HepG2 (cell line): ENCODE results near the gene HEXIM1. TPM values are rescaled to one million over a fixed set of nuclear protein-coding genes. Genes with fewer than 3 reads are reported as not detected.

Experiments used
- CHCHD3 ChIP-seq: sonication (generic); formaldehyde crosslinking; IDR thresholded peaks from 2 replicates; pipeline ENCODE4 v1.8.0; 2022; ENCODE audit warnings: mild to moderate bottlenecking, missing genetic modification reagents, moderate library complexity
- EEA1 ChIP-seq: sonication (generic); formaldehyde crosslinking; IDR thresholded peaks from 2 replicates; pipeline ENCODE4 v1.5.1; 2020; ENCODE audit warnings: mild to moderate bottlenecking, missing genetic modification reagents, borderline replicate concordance
- FOSL1 ChIP-seq: sonication (generic); formaldehyde crosslinking; IDR thresholded peaks from 2 replicates; pipeline ENCODE4 v1.9.0; 2021; ENCODE audit warnings: missing genetic modification reagents, borderline replicate concordance
- GZF1 ChIP-seq: sonication (generic); formaldehyde crosslinking; IDR thresholded peaks from 2 replicates; pipeline ENCODE4 v1.5.1; 2020; ENCODE audit warnings: mild to moderate bottlenecking, missing genetic modification reagents
- IKZF4 ChIP-seq: sonication (generic); formaldehyde crosslinking; IDR thresholded peaks from 2 replicates; pipeline ENCODE4 v1.5.1; 2020; ENCODE audit warnings: borderline replicate concordance, mild to moderate bottlenecking, low read depth, missing genetic modification reagents; ENCODE audit errors: not compliant biosample characterization
- KLF15 ChIP-seq: sonication (generic); formaldehyde crosslinking; IDR thresholded peaks from 2 replicates; pipeline ENCODE4 v1.8.1; 2023; ENCODE audit warnings: borderline replicate concordance, mild to moderate bottlenecking, inconsistent platforms, missing genetic modification reagents, mixed read lengths
- NAIF1 ChIP-seq: sonication (generic); formaldehyde crosslinking; IDR thresholded peaks from 2 replicates; pipeline ENCODE4 v1.5.0; 2020; ENCODE audit warnings: mild to moderate bottlenecking, missing genetic modification reagents, borderline replicate concordance
- NFIC ChIP-seq: IDR thresholded peaks from 2 replicates; pipeline ENCODE4 v1.6.1; 2012; ENCODE audit warnings: mild to moderate bottlenecking, low read length, inconsistent platforms
- PTBP1 ChIP-seq: fragments of 200-400 bp; formaldehyde crosslinking; IDR thresholded peaks from 2 replicates; pipeline ENCODE4 v1.6.1; 2018; ENCODE audit warnings: low read length, low read depth; ENCODE audit not compliant: poor library complexity, severe bottlenecking
- RAD51 ChIP-seq: fragments of 450-650 bp; IDR thresholded peaks from 2 replicates; pipeline ENCODE4 v1.6.1; 2016; ENCODE audit warnings: borderline replicate concordance
- TBX3 ChIP-seq: fragments of 450-650 bp; IDR thresholded peaks from 2 replicates; pipeline ENCODE4 v1.6.1; 2017; ENCODE audit warnings: antibody characterized with exemption, mild to moderate bottlenecking, inconsistent platforms, borderline replicate concordance
- THYN1 ChIP-seq: sonication (generic); formaldehyde crosslinking; IDR thresholded peaks from 2 replicates; pipeline ENCODE4 v1.8.1; 2023; ENCODE audit warnings: low read depth, mild to moderate bottlenecking, moderate library complexity, missing genetic modification reagents, borderline replicate concordance
- ZBTB8A ChIP-seq: sonication (generic); formaldehyde crosslinking; IDR thresholded peaks from 2 replicates; pipeline ENCODE4 v1.4.0; 2020; ENCODE audit warnings: mild to moderate bottlenecking, low read depth, missing genetic modification reagents, borderline replicate concordance
- ZFP62 ChIP-seq: sonication (generic); formaldehyde crosslinking; IDR thresholded peaks from 2 replicates; pipeline ENCODE4 v1.4.0; 2020; ENCODE audit warnings: missing genetic modification reagents
- ZIK1 ChIP-seq: sonication (generic); formaldehyde crosslinking; IDR thresholded peaks from 2 replicates; pipeline ENCODE4 v1.5.0; 2020; ENCODE audit warnings: mild to moderate bottlenecking, low read depth, missing genetic modification reagents, borderline replicate concordance
- ZNF124 ChIP-seq: sonication (generic); formaldehyde crosslinking; IDR thresholded peaks from 2 replicates; pipeline ENCODE4 v1.4.0; 2020; ENCODE audit warnings: missing genetic modification reagents
- ZNF24 ChIP-seq: fragments of 450-650 bp; IDR thresholded peaks from 2 replicates; pipeline ENCODE4 v1.6.1; 2017; ENCODE audit warnings: antibody characterized with exemption, mild to moderate bottlenecking
- ZNF329 ChIP-seq: sonication (generic); formaldehyde crosslinking; IDR thresholded peaks from 2 replicates; pipeline ENCODE4 v1.9.0; 2021; ENCODE audit warnings: low read depth, mild to moderate bottlenecking, missing genetic modification reagents
- ZNF354B ChIP-seq: sonication (generic); formaldehyde crosslinking; IDR thresholded peaks from 2 replicates; pipeline ENCODE4 v1.8.0; 2022; ENCODE audit warnings: mild to moderate bottlenecking, missing genetic modification reagents
- ZNF441 ChIP-seq: sonication (generic); formaldehyde crosslinking; IDR thresholded peaks from 2 replicates; pipeline ENCODE4 v1.7.0; 2021; ENCODE audit warnings: missing genetic modification reagents, borderline replicate concordance
- polyA plus RNA-seq, 8 experiments: library from polyadenylated mRNA; depleted of rRNA in 3 of 8; stranded (reverse) in 7 of 8; unstranded in 1 of 8; fragments of >200 nt; fragmentation: Illumina TruSeq in 4 of 8; extraction: Trizol in 4 of 8; gene quantifications; 2 replicates each; pipeline versions ENCODE4 v1.2.1 to v1.2.3, GENCODE V29; 2011 to 2016; ENCODE audit warnings: low read depth in 4 of 8, missing spikeins in 1 of 8, mixed read lengths in 1 of 8; ENCODE audit not compliant: insufficient read depth in 1 of 8
- total RNA-seq, 5 experiments: library from RNA; depleted of rRNA; stranded (reverse); fragments of >200 nt; fragmentation: Illumina TruSeq; extraction: Trizol; gene quantifications; 2 replicates each; pipeline ENCODE4 v1.2.3, GENCODE V29; 2016; ENCODE audit warnings: low read depth in 1 of 5
- TF ChIP-seq, protein P1 (sequence below): IDR thresholded peaks from 2 replicates; pipeline ENCODE4 v1.6.1; 2012; ENCODE audit warnings: low read depth, low read length, improper control_type of control experiment
- TF ChIP-seq, protein P2 (sequence below): sonication (generic); formaldehyde crosslinking; IDR thresholded peaks from 2 replicates; pipeline ENCODE4 v1.5.0; 2020; ENCODE audit warnings: missing genetic modification reagents, mild to moderate bottlenecking, borderline replicate concordance
- TF ChIP-seq, protein P3 (sequence below): conservative IDR thresholded peaks from 2 replicates; pipeline ENCODE4 v1.6.1; 2018; ENCODE audit warnings: missing genetic modification reagents
- TF ChIP-seq, protein P4 (sequence below): sonication (generic); formaldehyde crosslinking; conservative IDR thresholded peaks from 2 replicates; pipeline ENCODE4 v1.8.1; 2023; ENCODE audit warnings: missing genetic modification reagents

Gene HEXIM1
- total and polyA plus RNA-seq, 2 of the 13 experiments (the other 11 are each of a cell fraction or from before 2014, with no cell fraction given) = 10.5 to 16.6 TPM

DNA sequence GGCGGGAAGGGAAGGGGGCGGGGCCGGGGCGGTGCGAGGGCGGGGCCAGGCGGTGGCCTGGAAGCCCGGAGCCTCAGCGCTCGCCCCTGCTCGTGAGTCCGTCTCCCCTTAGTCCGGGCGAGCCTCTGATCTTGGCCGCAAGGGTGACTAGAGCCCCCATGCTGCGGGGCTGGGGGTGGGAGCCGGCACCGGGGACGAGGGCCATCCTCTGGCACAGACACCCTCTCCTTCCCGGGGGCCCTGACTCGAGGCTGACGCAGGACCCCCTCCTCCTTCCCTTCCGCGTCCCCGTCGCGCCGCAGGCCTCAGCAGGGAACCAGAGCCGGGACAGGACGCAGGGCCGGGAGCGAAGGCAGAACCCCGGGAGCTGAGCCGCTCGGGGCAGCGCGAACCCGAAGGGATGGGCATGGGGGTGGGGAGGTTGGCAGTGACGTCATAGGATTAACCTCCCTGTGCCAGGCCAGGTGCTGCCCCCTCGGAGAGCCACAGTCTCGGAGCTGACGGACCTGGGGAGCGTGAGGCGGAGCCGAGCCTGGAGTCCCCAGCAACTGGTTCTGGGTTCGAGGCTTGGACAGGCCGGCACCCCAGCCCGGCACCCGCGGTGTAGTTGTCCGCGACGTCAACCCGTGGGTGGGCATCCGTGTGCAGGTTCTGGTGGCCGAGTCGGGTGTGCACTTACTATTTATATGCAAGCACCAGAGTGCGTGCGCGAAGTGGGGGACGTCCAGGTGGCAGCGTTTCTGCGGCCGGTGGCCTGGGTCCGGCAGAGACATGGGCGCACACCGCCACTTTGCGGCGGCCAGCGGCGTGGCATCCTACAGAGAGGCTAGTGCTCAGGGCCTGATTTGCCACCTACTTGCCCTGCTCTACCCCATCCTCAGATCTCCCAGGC is 15.5 kb upstream of the HEXIM1 start (continued):
- TF ChIP-seq, protein P1, sequence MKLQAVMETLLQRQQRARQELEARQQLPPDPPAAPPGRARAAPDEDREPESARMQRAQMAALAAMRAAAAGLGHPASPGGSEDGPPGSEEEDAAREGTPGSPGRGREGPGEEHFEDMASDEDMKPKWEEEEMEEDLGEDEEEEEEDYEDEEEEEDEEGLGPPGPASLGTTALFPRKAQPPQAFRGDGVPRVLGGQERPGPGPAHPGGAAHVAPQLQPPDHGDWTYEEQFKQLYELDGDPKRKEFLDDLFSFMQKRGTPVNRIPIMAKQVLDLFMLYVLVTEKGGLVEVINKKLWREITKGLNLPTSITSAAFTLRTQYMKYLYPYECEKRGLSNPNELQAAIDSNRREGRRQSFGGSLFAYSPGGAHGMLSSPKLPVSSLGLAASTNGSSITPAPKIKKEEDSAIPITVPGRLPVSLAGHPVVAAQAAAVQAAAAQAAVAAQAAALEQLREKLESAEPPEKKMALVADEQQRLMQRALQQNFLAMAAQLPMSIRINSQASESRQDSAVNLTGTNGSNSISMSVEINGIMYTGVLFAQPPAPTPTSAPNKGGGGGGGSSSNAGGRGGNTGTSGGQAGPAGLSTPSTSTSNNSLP = no peak; the same call in 1 of the 2 replicates
- TF ChIP-seq GZF1 (no peak), EEA1 (CRISPR knock-in tag) (peak; percentile 73; the same call in 1 of the 2 replicates), KLF15 (CRISPR knock-in tag) (peak; percentile 74; the same call in 1 of the 2 replicates), THYN1 (no peak), TBX3 (no peak), ZIK1 (CRISPR knock-in tag) (no peak), ZNF124 (no peak), PTBP1 (peak; percentile 96), ZNF24 (no peak), ZBTB8A (CRISPR knock-in tag) (0 out of 2 replicates have a peak, but pooled peaks have one; percentile 39), FOSL1 (CRISPR knock-in tag) (0 out of 2 replicates have a peak, but pooled peaks have one; percentile 11), IKZF4 (CRISPR knock-in tag) (no peak), ZNF329 (peak; percentile 79; the same call in 1 of the 2 replicates), ZFP62 (CRISPR knock-in tag) (0 out of 2 replicates have a peak, but pooled peaks have one; percentile 53), ZNF354B (CRISPR knock-in tag) (no peak), NFIC (no peak), RAD51 (no peak), NAIF1 (CRISPR knock-in tag) (no peak), CHCHD3 (0 out of 2 replicates have a peak, but pooled peaks have one; percentile 57), ZNF441 (CRISPR knock-in tag) (no peak)
- TF ChIP-seq, protein P2, sequence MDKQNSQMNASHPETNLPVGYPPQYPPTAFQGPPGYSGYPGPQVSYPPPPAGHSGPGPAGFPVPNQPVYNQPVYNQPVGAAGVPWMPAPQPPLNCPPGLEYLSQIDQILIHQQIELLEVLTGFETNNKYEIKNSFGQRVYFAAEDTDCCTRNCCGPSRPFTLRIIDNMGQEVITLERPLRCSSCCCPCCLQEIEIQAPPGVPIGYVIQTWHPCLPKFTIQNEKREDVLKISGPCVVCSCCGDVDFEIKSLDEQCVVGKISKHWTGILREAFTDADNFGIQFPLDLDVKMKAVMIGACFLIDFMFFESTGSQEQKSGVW = no peak
- TF ChIP-seq, protein P3, sequence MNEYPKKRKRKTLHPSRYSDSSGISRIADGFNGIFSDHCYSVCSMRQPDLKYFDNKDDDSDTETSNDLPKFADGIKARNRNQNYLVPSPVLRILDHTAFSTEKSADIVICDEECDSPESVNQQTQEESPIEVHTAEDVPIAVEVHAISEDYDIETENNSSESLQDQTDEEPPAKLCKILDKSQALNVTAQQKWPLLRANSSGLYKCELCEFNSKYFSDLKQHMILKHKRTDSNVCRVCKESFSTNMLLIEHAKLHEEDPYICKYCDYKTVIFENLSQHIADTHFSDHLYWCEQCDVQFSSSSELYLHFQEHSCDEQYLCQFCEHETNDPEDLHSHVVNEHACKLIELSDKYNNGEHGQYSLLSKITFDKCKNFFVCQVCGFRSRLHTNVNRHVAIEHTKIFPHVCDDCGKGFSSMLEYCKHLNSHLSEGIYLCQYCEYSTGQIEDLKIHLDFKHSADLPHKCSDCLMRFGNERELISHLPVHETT (CRISPR knock-in tag) = no peak; the same call in 1 of the 2 replicates
- TF ChIP-seq, protein P4, sequence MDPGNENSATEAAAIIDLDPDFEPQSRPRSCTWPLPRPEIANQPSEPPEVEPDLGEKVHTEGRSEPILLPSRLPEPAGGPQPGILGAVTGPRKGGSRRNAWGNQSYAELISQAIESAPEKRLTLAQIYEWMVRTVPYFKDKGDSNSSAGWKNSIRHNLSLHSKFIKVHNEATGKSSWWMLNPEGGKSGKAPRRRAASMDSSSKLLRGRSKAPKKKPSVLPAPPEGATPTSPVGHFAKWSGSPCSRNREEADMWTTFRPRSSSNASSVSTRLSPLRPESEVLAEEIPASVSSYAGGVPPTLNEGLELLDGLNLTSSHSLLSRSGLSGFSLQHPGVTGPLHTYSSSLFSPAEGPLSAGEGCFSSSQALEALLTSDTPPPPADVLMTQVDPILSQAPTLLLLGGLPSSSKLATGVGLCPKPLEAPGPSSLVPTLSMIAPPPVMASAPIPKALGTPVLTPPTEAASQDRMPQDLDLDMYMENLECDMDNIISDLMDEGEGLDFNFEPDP = no peak
